Astrocyte (in vitro differentiated cells and primary cell): ENCODE results near the gene ABHD5. TPM values are rescaled to one million over a fixed set of nuclear protein-coding genes. Genes with fewer than 3 reads are reported as not detected.

ENCODE experiments used
- DNase-seq: peaks from one replicate; pipeline ENCODE4 v3.0.0-alpha.2; 2010; ENCODE audit warnings: low read depth
- FAIRE-seq: peaks from 2 replicates; lab custom pipeline; 2011; peaks lifted over from hg19 to GRCh38; lab: Jason Lieb, UNC
- H2AFZ ChIP-seq: 2 replicates; pipeline ENCODE4 v1.6.0; 2012; ENCODE audit warnings: low read depth, low read length, inconsistent platforms
- H3K27ac ChIP-seq: 2 replicates; pipeline ENCODE4 v1.5.1; 2011; ENCODE audit warnings: low read depth, low read length, inconsistent platforms
- H3K27me3 ChIP-seq: 2 replicates; pipeline ENCODE4 v1.6.0; 2011; ENCODE audit warnings: low read length, inconsistent platforms; ENCODE audit not compliant: insufficient read depth
- H3K36me3 ChIP-seq: 2 replicates; pipeline ENCODE4 v1.5.1; 2011; ENCODE audit warnings: low read length, inconsistent platforms; ENCODE audit not compliant: insufficient read depth
- H3K4me1 ChIP-seq: 2 replicates; pipeline ENCODE4 v1.5.1; 2011; ENCODE audit warnings: low read length, inconsistent platforms; ENCODE audit not compliant: insufficient read depth
- H3K4me2 ChIP-seq: 2 replicates; pipeline ENCODE4 v1.6.0; 2012; ENCODE audit warnings: low read length, inconsistent platforms
- H3K4me3 ChIP-seq: 2 replicates; pipeline ENCODE4 v1.5.1; 2011; ENCODE audit warnings: low read depth, mild to moderate bottlenecking, low read length, inconsistent platforms; ENCODE audit not compliant: insufficient read depth
- H3K79me2 ChIP-seq: 2 replicates; pipeline ENCODE4 v1.6.0; 2012; ENCODE audit warnings: mild to moderate bottlenecking, low read length, inconsistent platforms; ENCODE audit not compliant: insufficient read depth
- H3K9ac ChIP-seq: 2 replicates; pipeline ENCODE4 v1.6.0; 2012; ENCODE audit warnings: mild to moderate bottlenecking, low read length, inconsistent platforms
- H3K9me3 ChIP-seq: 2 replicates; pipeline ENCODE4 v1.5.1; 2012; ENCODE audit warnings: low read depth, mild to moderate bottlenecking, low read length, inconsistent platforms; ENCODE audit not compliant: insufficient read depth
- H4K20me1 ChIP-seq: 2 replicates; pipeline ENCODE4 v1.6.0; 2012; ENCODE audit warnings: low read length, inconsistent platforms; ENCODE audit not compliant: insufficient read depth
- H3K27ac Mint-ChIP-seq: one replicate; pipeline ENCODE4 v1.8.0; 2021; ENCODE audit warnings: mild to moderate bottlenecking, mixed read lengths; ENCODE audit not compliant: unreplicated experiment
- H3K27me3 Mint-ChIP-seq: one replicate; pipeline ENCODE4 v1.8.0; 2021; ENCODE audit warnings: low read depth, mixed read lengths; ENCODE audit not compliant: unreplicated experiment
- H3K36me3 Mint-ChIP-seq: one replicate; pipeline ENCODE4 v1.8.0; 2021; ENCODE audit warnings: low read depth, mixed read lengths; ENCODE audit not compliant: unreplicated experiment
- H3K4me1 Mint-ChIP-seq: one replicate; pipeline ENCODE4 v1.8.0; 2021; ENCODE audit warnings: low read depth, mixed read lengths; ENCODE audit not compliant: unreplicated experiment
- H3K4me3 Mint-ChIP-seq: one replicate; pipeline ENCODE4 v1.8.0; 2021; ENCODE audit warnings: mild to moderate bottlenecking, moderate library complexity, mixed read lengths; ENCODE audit not compliant: unreplicated experiment
- H3K9me3 Mint-ChIP-seq: one replicate; pipeline ENCODE4 v1.8.0; 2021; ENCODE audit warnings: mild to moderate bottlenecking, mixed read lengths; ENCODE audit not compliant: unreplicated experiment
- CTCF ChIP-seq: IDR thresholded peaks from 2 replicates; pipeline ENCODE4 v1.5.1; 2011; ENCODE audit warnings: low read depth, mild to moderate bottlenecking, inconsistent platforms, low read length, moderate library complexity; ENCODE audit not compliant: insufficient read depth
- EZH2 ChIP-seq: IDR thresholded peaks from 2 replicates; pipeline ENCODE4 v1.6.1; 2012; ENCODE audit warnings: mild to moderate bottlenecking, low read length, inconsistent platforms; ENCODE audit not compliant: insufficient read depth
- total RNA-seq: library from RNA; stranded (reverse); gene quantifications from 2 replicates; pipeline ENCODE4 v1.2.1, GENCODE V29; 2021

Gene ABHD5
- total RNA-seq, 1 donor from 2014 or later = 18.3 TPM

DNA sequence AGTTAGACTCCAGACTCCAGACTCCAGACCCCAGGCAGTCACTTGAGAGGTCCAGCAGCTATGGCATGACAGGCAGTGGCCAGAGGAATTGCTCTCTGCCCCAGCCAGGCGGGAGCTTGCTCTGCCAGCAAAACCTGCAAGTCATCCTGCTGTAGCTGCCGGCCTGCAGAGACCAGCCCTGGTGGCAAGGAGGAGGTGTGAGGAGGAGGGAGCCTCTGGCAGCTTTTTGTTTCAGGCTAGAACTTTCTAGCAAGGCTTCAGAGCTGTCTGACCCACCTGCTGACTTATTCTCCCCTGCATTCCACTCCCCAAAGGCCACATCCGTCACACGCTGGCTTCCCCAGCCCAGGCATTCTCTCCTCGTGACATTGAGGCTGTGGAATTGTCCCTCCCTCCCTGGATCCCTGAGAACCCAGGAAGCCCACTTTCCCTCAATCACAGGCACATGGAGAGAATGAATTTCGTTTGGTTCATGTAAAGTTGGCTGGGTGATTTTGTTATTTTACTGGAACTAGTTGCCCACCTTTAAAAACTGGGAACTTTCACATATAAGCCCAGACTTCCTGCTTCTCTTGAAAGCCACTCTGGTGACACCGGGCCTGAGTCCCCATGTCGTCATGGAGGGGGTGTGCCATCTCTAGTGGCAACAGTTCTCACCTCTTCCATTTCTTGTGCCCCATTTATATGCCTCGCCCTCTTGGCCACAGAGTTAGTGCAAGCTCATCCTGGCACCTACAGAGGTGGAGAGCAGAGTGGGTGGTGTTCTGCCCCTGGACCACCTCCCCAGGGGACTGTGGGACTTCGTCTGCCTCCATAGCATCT is 82.7 kb downstream of the ABHD5 start:
- Mint-ChIP-seq H3K4me3 (no peak overlapping the region), H3K27me3 (peaks cover 6% of the 10 kb centered on the region), H3K27ac (no peak overlapping the region), H3K9me3 (no peaks in the 10 kb centered on the region), H3K4me1 (peaks cover 19% of the 10 kb centered on the region), H3K36me3 (no peaks in the 10 kb centered on the region)
- no peaks in the 10 kb centered on the region for H3K36me3 ChIP-seq
- FAIRE-seq = no peak
- DNase-seq = no peak
- H3K27ac ChIP-seq = no peak overlapping the region
- no peaks in the 10 kb centered on the region for H3K9me3 ChIP-seq
- H3K79me2 ChIP-seq = no peaks in the 10 kb centered on the region
- no peak overlapping the region for H3K4me2 ChIP-seq
- no peaks in the 10 kb centered on the region for H3K27me3 ChIP-seq
- no peak overlapping the region for H2AFZ ChIP-seq
- no peak overlapping the region for H3K4me3 ChIP-seq
- no peak overlapping the region for H3K9ac ChIP-seq
- H4K20me1 ChIP-seq = no peaks in the 10 kb centered on the region
- peaks cover 18% of the 10 kb centered on the region for H3K4me1 ChIP-seq
- no peak for TF ChIP-seq EZH2
- no peak for TF ChIP-seq CTCF

GRCh38 chr3:43774799-43775198 is 84.1 kb downstream of the ABHD5 start:
- Histone ChIP-seq H3K79me2 (no peaks in the 10 kb centered on the region), H3K27ac (no peak overlapping the region)

More at GRCh38 chr3:43774799-43775198, 84.1 kb downstream of the ABHD5 start:
- no peaks in the 10 kb centered on the region for H3K36me3 Mint-ChIP-seq
- no peak overlapping the region for H3K27ac Mint-ChIP-seq
- no peak overlapping the region for H3K4me2 ChIP-seq
- peaks cover 6% of the 10 kb centered on the region for H3K9me3 Mint-ChIP-seq
- H3K4me3 Mint-ChIP-seq = no peak overlapping the region
- no peak for FAIRE-seq
- H3K4me1 Mint-ChIP-seq = peaks cover 11% of the 10 kb centered on the region
- no peak overlapping the region for H3K9ac ChIP-seq
- no peak for DNase-seq
- peaks cover 6% of the 10 kb centered on the region for H3K27me3 Mint-ChIP-seq
- H4K20me1 ChIP-seq = no peaks in the 10 kb centered on the region
- H3K4me3 ChIP-seq = no peak overlapping the region
- H3K4me1 ChIP-seq = peaks cover 7% of the 10 kb centered on the region
- H3K36me3 ChIP-seq = no peaks in the 10 kb centered on the region
- H3K9me3 ChIP-seq = no peaks in the 10 kb centered on the region
- no peak overlapping the region for H2AFZ ChIP-seq
- TF ChIP-seq CTCF (no peak), EZH2 (no peak)
- no peaks in the 10 kb centered on the region for H3K27me3 ChIP-seq
